Hematopoietic multipotent progenitor cell treated with erythropoietin and hydrocortisone succinate and interleukin-3 and kit ligand, for 17 days (in vitro differentiated cells): ENCODE measurements around the gene RACK1.
"Not testable (repeated sequence)": the region's sequence is repeated elsewhere in the genome, so short reads cannot be mapped to it uniquely, and the experiment has no call there.

Source experiments
- DNase-seq: peaks from one replicate; pipeline ENCODE4 v3.0.0-alpha.2; 2015; ENCODE audit warnings: low spot score

The RACK1 gene

DNA sequence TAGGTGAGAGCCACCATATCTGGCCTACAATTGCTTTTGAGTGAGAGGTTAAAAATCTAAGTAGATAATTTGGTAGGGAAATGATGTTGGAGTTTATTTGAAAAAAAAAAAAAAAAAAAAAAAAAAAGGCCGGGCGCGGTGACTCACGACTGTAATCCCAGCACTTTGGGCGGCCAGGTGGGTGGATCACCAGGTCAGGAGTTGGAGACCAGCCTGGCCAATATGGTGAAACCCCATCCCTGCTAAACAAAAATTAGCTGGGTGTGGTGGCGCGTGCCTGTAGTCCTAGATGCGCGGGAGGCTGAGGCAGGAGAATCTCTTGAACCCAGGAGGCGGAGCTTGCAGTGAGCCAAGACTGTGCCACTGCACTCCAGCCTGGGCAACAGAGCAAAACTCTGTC is 29.5 kb downstream of the RACK1 start:
- DNase-seq = not testable (repeated sequence)

GRCh38 chr5:181212934-181213333 is 30.8 kb downstream of the RACK1 start:
- no peak for DNase-seq

DNA sequence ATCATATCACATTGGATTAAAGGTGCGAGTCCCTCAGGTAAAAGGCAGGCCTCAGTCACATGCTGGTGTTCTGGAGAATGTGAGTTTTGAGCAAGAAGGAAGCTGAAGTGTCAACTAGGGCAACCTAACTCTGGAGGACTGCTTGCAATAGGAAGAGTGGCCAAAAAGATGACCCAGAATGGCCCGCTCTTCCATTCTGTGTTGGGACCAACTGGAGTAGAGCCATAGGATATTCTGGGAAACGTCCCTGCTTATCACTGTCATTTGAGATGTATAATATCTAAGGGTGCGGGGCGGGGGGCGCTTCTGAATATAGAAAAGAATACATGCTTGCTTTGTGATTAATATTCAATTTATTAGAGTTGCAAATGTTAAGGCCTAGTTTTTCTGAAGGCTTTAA is 31.6 kb downstream of the RACK1 start:
- no peak for DNase-seq

DNA sequence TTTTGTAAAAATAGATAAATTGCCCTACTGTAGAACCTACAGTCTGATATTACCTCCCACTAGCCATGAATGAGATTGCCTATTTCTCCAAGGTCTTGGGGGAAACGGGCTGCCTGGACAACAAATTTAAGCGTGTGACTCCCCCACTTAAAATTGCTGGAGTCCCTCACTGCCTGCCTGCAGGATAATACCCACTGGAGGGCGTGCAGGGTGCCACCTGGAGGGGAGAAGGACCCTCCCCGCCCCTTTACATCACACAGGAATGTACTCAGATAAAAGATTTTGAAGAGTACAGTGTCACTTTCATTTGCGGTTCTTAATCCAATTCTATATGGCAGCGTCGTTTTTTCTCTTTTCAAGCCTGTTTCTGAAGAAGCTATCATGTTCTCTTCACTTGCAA is 32.5 kb downstream of the RACK1 start:
- DNase-seq = no peak

DNA sequence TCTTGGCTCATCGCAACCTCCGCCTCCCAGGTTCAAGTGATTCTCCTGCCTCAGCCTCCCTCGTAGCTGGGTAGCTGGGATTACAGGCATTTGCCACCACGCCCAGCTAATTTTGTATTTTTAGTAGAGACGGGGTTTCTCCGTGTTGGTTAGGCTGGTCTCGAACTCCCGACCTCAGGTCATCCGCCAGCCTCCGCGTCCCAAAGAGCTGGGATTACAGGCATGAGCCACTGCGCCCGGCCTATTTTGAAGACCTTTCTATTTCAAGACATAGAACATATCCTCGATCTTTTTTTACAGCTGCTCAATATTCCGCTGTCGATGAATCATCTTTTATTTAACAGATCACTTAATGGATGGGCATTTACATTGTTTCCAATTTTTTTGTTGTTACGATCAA is 33.0 kb downstream of the RACK1 start:
- DNase-seq = not testable (repeated sequence)

GRCh38 chr5:181210148-181210547 is 33.6 kb downstream of the RACK1 start:
- DNase-seq = not testable (repeated sequence)

- not testable (repeated sequence) for DNase-seq
Measured at GRCh38 chr5:181209006-181209405, 34.7 kb downstream of the RACK1 start.

GRCh38 chr5:181207960-181208253 is 35.8 kb downstream of the RACK1 start:
- DNase-seq = no peak

DNA sequence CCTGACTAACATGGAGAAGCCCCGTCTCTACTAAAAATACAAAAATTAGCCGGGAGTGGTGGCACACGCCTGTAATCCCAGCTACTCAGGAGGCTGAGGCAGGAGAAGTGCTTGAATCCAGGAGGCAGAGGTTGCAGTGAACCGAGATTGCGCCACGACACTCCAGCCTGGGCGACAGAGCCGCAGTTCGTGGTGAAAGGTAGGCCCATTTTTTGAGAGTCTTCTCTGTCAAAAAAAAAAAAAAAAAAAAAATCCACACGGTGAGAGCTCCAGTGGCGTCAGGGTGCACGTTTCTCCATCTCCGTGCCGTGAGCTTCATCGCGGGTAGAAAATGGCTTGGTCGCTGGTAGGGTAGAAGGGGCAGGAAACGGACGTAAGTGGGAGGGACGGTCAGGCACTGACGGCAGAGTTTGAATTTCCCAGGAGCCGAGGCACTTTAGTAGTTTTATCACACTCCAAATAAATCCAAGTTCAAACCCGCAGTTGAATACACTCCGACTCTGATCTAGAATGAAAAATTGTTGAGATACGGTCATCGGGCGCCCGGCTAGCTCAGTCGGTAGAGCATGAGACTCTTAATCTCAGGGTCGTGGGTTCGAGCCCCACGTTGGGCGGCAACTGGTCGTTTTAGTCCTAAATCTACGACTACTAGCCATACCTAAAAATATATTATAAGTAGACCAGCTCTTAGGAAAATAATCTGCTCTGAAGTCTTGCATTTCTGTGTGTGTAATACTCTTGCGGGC is 36.3 kb downstream of the RACK1 start:
- DNase-seq = peak; percentile 75

GRCh38 chr5:181205761-181206649 is 37.7 kb downstream of the RACK1 start:
- DNase-seq = no peak

DNA sequence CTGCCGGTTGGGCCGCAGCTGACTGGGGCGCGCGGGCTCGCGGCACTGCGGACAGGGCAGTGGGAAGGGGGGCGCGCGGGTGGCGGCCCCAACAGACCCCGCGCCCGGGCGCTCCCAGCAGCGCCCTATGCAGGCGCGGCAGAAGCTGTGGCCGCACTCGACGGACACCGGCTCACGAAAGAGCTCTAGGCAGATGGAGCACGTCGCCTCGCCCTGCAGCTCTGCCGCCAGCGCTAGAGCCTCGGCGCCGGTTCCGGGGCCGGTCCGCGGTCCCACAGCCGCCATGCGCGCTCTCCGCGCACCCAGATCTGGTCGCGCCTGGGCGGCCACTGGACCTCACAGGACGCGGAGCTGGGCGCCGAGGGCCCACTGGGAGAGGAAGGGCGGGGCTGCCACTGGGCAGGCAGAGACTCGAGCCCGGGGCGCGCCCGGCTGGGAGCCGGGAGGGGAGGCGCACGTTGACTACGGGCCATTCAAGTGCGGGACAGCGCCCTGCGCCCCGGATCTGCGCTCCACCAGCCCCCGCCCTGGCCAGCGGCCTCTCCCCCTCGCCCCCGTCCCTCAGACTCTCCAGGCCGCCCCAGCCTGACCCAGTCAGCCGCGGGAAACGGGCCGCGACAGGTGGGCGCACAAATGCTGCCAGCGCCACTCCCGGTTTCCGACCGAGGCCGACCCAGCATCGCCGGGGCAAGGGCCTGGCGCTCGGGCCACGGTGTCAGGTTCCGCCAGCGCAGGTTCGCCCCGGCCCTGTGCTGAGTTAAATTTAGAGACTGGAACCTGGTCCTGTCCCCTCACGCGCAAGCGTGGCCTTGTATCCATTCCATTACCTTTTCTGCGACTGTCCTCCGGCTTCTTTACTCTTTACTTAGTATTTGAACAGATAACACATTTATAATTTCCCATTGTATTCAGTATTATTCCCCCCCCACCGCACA is 38.6 kb downstream of the RACK1 start, which contains the start of gene TRIM7:
Gene TRIM7 (minus strand): TSS at position 371 of the 935 bp plus-strand sequence. CDS start 86 bp downstream, at position 285.
- peak; percentile 31 for DNase-seq

- DNase-seq = no peak
Measured at GRCh38 chr5:181204113-181204825, 39.4 kb downstream of the RACK1 start.

DNA sequence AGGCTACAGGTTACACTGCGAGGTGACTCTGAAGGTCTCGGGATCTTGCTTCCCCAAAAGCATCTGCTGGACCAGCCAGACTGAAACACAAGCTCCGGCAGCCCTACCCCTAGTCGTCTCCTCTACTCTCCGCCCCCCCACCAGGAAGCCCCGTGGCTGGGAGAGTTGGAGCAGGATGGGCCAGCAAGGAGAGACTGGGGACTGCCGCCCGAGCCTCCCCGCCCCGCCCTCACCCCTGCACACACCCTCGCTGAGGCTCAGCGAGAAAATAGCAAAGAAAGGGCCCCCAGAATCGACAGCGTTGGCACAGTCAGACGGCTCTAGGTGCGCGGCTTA is 40.0 kb downstream of the RACK1 start:
- DNase-seq = no peak

- DNase-seq = no peak
Measured at GRCh38 chr5:181203093-181203711, 40.5 kb downstream of the RACK1 start.

- no peak for DNase-seq
Measured at GRCh38 chr5:181200816-181201215, 42.9 kb downstream of the RACK1 start.

GRCh38 chr5:181199881-181200638 is 43.6 kb downstream of the RACK1 start:
- DNase-seq = no peak

GRCh38 chr5:181198905-181199519 is 44.7 kb downstream of the RACK1 start:
- no peak for DNase-seq

DNA sequence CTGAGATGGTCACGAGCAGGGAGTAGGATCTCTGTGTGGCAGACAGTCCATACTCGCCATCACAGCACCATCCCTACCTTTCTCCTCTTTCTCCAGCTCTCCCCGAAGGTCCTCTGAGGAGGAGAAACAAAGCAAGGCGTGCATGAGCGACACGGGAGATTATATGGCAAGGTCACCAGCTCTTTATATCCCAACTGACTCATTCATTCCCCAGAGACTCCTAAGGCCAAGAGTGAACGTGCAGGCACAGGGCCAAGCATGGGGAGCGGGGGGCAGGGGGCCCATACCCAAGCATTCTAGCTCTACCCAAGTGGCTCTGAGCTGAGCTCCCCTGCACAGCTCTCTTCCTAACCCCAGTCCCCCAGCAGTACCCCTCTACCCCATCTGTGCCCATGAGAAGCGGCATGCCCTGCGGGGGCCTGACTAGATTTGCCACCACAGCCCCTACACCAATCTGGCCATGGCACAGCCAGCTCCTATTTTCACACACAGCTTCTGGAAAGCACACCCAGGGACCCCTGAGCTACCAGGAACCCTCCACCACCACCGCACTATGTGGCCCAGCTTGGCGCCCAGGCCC is 45.5 kb downstream of the RACK1 start:
- DNase-seq = no peak

DNA sequence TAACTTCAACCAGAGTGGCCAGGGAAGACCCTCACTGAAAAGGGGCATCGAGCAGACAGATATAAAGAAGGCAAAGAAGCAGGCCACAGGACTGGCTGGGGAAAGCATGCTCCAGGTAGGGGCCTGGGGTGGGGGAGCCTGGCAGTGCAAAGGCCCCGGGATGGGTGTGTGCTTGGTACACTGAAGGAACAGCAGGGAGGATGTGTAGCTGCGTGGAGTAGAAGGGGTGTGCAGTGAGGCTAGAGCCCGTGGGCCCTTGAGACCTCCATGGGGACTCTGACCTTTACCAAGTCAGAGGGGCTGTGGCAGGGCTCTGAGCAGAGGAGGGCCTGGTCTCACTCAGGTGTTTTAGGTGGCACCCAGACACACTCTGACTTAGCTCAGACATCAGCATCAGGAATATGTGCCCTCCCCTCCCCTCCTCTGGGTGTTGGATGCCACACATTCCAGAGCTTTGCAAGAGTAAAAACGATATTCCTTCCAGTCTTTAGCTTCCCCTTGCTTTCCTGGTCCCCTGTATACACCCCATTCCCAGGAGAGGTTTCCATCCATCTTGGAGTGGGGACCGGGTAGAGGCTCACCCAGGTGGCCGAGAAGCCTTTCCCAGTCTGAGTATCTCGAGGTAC is 46.3 kb downstream of the RACK1 start:
- DNase-seq = no peak
